Measurements from ENCODE around the gene PLEKHG4B.
A peak's percentile ranks its signal among the peaks of the same experiment; 100 is the strongest.
"Not testable (repeated sequence)": the region's sequence is repeated elsewhere in the genome, so short reads cannot be mapped to it uniquely, and the experiment has no call there.

The PLEKHG4B gene

GRCh38 chr5:96976-97660 is 5.2 kb downstream of the PLEKHG4B start:
- no peak for DNase-seq

DNA sequence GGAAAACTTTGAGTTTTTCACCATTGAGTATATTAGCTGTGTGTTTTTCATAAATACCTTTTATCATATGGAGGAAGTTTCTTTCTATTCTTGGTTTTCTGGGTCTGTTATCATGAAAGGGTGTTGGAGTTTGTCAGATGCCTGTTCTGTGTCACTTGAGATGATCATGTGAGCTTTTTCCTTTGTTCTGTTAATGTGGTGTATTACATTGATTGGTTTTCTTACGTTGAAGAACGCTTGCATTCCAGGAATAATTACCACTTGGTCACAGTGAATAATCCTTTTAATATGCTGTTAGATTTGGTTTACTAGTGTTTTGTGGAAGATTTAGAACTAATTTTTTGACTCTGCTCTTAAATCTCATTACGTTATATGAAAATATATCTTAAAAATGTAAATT is 7.8 kb downstream of the PLEKHG4B start:
- peak; percentile 29 for DNase-seq

DNA sequence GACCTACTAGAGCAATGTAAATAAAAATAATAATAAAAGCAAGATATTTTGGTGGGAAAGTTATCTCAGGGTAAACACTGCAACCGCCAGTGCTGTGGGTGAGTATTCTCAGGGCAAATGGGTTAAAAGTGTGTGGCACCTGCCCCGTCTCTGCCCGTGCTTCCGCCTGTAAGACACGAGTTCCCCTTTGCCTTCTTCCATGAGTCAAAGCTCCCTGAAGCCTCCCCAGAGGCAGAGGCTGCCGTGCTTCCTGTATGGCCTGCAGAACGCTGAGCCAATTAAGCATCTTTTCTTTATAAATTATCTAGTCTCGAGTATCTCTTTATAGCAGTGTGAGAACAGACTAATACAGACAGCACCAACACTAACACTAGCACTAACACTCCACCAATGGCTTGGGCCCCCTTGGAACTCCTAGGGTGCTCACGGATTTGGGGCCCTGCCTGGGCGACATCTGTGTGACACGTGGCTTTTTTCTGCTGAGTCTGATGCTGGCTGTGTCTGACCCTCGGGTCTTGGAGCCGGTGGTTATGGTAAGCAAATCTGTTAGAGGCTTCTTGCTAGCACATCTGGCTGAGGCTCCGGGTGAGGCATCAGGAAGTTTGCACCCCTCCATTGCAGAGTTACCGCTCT is 10.6 kb downstream of the PLEKHG4B start:
- peak; percentile 15 for DNase-seq

DNA sequence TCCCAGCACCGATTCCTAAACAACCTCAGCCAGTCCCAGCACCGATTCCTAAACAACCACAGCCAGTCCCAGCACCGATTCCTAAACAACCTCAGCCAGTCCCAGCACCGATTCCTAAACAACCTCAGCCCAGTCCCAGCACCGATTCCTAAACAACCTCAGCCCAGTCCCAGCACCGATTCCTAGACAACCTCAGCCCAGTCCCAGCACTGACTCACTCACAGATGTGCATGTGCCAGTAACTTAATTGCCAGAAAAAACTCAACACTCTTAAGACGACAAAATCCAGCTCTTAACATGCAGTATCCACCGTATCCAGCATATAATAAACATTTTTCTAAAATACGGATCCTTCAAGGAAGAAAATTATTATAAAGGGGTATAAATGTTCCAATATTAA is 12.1 kb downstream of the PLEKHG4B start:
- DNase-seq: not testable (repeated sequence)

- peak; percentile 12 for DNase-seq
Observed at GRCh38 chr5:104778-105296, 12.9 kb downstream of the PLEKHG4B start.

DNA sequence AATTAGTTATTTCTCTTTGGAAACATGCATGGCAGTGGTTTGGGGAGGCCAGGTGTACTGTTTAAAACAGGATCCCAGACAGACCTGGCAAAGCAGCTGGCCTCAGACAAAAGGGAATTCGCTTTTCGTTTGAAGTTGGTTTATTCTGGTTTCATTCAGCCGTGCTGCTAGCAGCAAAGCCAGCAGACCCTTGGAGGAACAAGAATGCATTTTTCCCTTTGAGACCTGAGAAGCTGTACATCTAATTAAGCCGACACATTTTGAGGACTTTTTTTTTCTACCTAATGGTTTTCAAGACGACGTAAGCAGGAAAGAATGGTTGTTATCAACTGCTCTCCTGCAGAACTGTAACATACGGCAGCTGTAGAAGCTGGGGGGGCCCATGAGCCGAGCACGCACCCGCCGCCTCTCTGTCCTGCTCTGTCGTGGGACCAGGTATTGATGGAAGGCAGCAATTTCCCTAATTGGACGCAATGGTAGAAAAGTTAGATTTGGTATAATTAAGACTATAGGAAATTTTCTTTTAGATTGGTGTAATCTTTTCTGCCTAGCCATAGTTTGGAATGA is 13.6 kb downstream of the PLEKHG4B start:
- DNase-seq: peak; percentile 67

GRCh38 chr5:106587-106986 is 14.6 kb downstream of the PLEKHG4B start:
- DNase-seq: peak; percentile 69

- no peak for DNase-seq
Observed at GRCh38 chr5:107526-107925, 15.6 kb downstream of the PLEKHG4B start.

DNA sequence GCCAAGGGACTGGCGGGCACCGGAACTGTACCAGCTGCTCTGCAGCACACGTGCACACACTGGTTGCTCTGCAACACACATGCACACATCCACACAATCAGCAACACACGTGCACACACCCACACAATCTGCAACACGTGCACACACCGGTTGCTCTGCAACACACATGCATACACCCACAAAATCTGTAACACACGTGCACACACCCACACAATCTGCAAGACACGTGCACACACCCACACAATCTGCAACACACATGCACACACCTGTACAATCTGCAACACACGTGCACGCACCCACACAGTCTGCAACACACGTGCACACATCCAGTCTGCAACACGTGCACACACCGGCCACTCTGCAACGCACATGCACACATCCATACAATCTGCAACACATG is 17.9 kb downstream of the PLEKHG4B start:
- DNase-seq: no peak

DNA sequence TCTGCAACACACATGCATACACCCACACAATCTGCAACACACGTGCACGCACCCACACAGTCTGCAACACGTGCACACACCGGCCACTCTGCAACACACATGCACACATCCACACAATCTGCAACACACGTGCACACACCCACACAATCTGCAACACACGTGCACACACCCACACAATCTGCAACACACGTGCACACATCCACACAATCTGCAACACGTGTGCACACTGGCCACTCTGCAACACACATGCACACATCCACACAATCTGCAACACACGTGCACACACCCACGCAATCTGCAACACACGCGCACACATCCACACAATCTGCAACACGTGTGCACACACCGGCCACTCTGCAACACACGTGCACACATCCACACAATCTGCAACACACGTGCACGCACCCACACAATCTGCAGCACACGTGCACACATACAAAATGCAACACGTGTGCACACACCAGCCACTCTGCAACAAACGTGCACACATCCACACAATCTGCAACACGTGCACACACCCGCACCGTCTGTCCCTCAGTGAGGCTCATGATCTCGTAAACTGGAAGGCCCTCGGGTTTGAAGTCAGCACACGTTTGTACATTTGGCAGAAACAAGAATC is 18.4 kb downstream of the PLEKHG4B start:
- no peak for DNase-seq

DNA sequence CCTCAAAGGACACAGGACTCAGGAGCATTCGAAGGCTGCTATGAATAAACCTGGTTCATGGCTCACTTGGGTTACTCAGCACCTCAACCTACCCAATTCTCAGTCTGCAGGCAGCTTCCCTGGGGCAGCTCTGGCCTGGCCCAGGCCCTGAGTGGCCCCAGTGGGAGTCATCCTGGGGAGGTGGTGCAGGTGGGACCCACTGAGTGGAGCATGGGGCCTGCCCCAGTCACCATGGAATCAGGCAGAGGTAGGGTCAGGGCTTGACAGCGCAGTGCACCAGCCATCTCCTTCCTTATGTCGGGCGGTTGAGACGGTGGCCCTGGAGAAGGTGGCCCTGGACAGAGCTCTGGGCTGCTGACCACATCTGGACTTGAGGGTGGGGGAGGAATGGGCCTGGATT is 19.2 kb downstream of the PLEKHG4B start:
- no peak for DNase-seq

- no peak for DNase-seq
Observed at GRCh38 chr5:119486-120097, 27.6 kb downstream of the PLEKHG4B start.

GRCh38 chr5:121432-121831 is 29.5 kb downstream of the PLEKHG4B start:
- no peak for DNase-seq

DNA sequence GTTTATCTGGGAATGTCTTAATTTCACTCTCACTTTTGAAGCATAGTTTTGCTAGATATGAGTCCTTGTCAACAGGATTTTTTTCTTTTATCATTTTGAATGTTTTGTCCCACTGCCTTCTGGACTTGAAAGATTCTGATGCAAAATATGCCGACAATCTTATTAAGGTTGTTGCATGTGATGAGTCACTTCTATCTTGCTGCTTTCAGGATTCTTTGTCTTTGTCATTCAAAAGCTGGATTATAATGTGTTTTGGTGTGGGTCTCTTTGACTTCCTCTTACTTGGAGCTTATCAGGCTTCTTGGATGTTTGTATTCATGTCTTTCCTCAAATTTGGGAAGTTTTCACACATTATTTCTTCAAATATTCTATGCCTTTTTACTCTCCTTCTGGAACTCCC is 33.8 kb downstream of the PLEKHG4B start:
- DNase-seq: no peak

GRCh38 chr5:126806-127205 is 34.8 kb downstream of the PLEKHG4B start:
- DNase-seq: no peak

DNA sequence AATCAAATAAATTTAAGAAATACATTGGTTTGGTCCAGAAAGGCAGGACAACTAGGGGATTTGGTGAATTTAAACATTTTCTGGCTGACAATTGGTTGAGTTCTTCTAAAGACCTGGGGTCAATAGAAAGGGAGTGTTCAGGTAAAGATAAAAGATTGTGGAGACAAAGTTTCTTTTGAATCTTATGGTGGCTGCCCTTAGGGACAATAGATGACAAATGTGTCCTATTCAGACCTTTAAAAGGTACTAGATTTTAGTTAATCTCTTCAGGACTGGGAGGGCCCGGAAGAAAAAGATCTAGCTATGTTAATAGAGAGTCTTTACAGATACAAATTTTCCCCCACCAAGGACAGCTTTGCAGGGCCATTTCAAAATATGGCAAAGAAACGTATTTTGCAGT is 35.9 kb downstream of the PLEKHG4B start:
- DNase-seq: no peak

DNA sequence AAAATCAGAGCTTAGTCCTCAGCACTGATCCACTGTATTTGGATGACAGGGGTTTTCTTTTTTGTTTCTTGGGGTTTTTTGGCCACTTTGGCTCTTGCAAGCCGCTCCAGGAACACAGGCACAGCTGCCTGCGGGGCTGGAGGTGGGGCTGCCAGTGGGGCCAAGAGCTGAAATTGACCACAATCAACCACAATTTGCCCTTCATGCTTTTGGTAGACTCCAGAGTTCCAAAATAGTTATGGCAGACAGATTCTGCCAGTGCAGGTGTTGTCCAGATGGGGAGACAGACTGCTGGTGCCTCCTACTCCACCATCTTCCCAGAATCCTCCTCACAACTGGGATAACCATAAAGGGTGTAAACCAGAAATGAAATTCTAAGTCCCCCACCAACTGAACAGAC is 36.5 kb downstream of the PLEKHG4B start:
- DNase-seq: no peak

DNA sequence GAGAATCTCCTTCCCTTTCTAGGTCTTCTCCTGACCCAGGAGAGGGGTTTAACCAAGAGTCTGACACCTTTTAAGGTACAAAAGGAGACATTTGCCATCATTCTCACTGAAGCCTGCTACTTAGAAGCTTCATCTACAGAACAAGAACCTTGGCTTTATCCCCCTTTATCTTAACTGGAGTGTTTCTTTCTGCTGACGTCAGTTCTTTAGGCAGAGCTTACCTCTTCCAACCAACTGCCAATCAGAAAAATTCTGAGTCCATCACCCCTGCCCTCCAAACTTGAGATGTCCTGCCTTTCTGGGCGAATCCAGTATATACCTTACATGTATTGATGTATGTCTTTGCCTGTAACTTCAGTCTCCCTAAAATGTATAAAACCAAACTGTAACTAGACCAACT is 37.2 kb downstream of the PLEKHG4B start:
- no peak for DNase-seq

- no peak for DNase-seq
Observed at GRCh38 chr5:129820-130219, 37.9 kb downstream of the PLEKHG4B start.

DNA sequence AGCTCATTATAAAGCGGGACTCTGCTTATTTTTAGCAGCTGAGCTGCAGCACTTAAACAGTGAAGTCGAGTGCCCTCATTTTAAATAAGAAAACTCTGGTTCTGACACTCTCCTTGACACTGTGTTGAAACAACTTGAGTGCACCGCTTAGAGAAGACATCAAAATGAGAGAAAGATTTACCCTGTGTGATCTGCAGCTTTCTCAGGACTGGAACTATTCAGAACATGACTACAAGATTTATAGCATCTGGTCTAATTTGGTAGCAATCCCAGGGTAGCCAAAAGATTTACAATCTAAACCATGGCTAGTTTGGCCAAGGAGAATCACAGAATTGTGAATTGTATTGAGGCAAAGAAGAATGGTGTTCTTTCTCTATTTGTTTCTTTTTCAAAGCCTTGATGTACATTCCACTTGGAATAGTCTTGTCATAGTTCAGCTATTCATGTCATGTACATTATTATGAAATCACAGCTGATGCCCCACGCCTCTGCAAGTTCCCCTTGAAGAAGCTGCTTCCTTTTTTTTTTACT is 38.7 kb downstream of the PLEKHG4B start:
- no peak for DNase-seq

DNA sequence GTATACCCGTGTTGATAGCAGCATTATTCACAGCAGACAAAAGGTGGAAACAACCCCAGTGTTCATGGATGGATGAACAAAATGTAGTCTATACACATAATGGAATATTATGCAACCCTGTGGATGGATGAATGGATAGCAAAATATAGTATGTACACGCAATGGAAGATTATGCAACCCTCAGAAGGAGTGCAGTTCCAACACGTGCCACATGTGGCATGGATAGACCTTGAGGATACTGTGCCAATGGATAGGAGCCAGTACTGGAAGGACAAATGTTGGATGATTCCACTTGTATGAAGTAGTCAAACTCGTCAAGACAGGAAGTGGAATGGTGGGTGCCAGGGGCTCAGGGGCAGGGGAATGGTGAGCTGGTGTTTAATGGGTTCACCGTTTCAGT is 44.9 kb downstream of the PLEKHG4B start:
- DNase-seq: no peak

GRCh38 chr5:137741-138140 is 45.8 kb downstream of the PLEKHG4B start:
- DNase-seq: no peak

GRCh38 chr5:138936-139335 is 47.0 kb downstream of the PLEKHG4B start:
- DNase-seq: no peak

Measured in NCI-H345 (cell line).